ENCODE results near the gene IFT80. TPM values are rescaled to one million over a fixed set of nuclear protein-coding genes. Genes with fewer than 3 reads are reported as not detected.

The IFT80 gene
- total and polyA plus RNA-seq, 10 of the 15 experiments (the other 5 are each of a cell fraction or from before 2014, with no cell fraction given) = 6.5 to 21.5 (median 14.1) TPM

- Histone ChIP-seq H3K4me3 (no peak overlapping the region), H3K4me2 (ENCODE audit: control insufficient read depth, insufficient read depth) (no peak overlapping the region), H4K20me1 (ENCODE audit: control insufficient read depth, insufficient read depth) (no peaks in the 10 kb centered on the region), H3K27ac (ENCODE audit: control insufficient read depth, insufficient read depth) (no peak overlapping the region), H2AFZ (ENCODE audit: control insufficient read depth, low read depth, low read length) (no peak overlapping the region), H3K27me3 (replicated peaks in 1 of 2; ENCODE audit: control insufficient read depth in 2 of 2, insufficient read depth in 2 of 2, low read length in 1 of 2) (no peaks in the 10 kb centered on the region), H3K4me1 (ENCODE audit: control insufficient read depth, insufficient read depth, low read length) (no peaks in the 10 kb centered on the region), H3K79me2 (ENCODE audit: control insufficient read depth, insufficient read depth, low read length) (no peaks in the 10 kb centered on the region), H3K9ac (ENCODE audit: control insufficient read depth, insufficient read depth, low read length) (no peak overlapping the region), H3K36me3 (ENCODE audit: control insufficient read depth in 2 of 2, insufficient read depth in 2 of 2, low read length in 1 of 2) (peaks cover 0 to 4% of the 10 kb centered on the region in 2 experiments; a peak in 1 of 4 replicates), H3K9me3 (replicated peaks; ENCODE audit: control insufficient read depth, insufficient read depth, low read length) (no peaks in the 10 kb centered on the region)
- ChIA-PET POLR2A (interaction anchor here (1.1 to 1.4 kb wide), 2 partner anchors 9 to 18 kb away, joined by 3 read pairs; partner anchors contain the start of genes IFT80 and SMC4), RAD21 (ENCODE audit: unreplicated experiment) (no interaction called here), SMC1A (ENCODE audit: uncharacterized antibody, unreplicated experiment) (interaction anchor here (0.7 to 2.5 kb wide), 5 partner anchors 9 to 104 kb away, joined by 3 to 11 read pairs (median 5); no protein-coding TSS in a partner anchor), CTCF (interaction anchor here (1.0 to 2.2 kb wide), 3 partner anchors 9 to 16 kb away, joined by 3 to 10 read pairs (median 3); no protein-coding TSS in a partner anchor)
- no peak for DNase-seq (ENCODE audit: low read depth, low spot score)
- intact Hi-C loops (cut with micrococcal nuclease; ENCODE audit: unreplicated experiment) = no loop called here
- no peak for FAIRE-seq
- in situ Hi-C loops (cut with MboI) = no loop called here
- 100% methylated on average over 1 of the region's 1 CpG for WGBS (ENCODE audit: insufficient coverage, insufficient replicate concordance, low lambda C conversion rate, missing lambda C conversion rate)
- BruUV-seq (replicated peaks) = no TSS peak
- no peak for TF ChIP-seq HDGF (IDR thresholded peaks at IDR 0.05)
- no peak for TF ChIP-seq E2F8 (IDR thresholded peaks at IDR 0.05; ENCODE audit: low read depth, partially characterized antibody)
- TF ChIP-seq CHD4 (IDR thresholded peaks at IDR 0.05) = no peak
- no peak for TF ChIP-seq ZBTB11 (CRISPR knock-in tag; IDR thresholded peaks at IDR 0.05)
- TF ChIP-seq KAT2A (conservative IDR thresholded peaks at IDR 0.05; ENCODE audit: control insufficient read depth, low read depth, low read length) = no peak
- TF ChIP-seq STAT3 (IDR thresholded peaks at IDR 0.05; ENCODE audit: low read depth, low read length) = no peak
- no peak for TF ChIP-seq ZNF217 (IDR thresholded peaks at IDR 0.05)
- no peak for TF ChIP-seq HDAC2 (IDR thresholded peaks at IDR 0.05)
- TF ChIP-seq SREBF2 (IDR thresholded peaks at IDR 0.05; ENCODE audit: low read length) = no peak
- ATAC-seq = no peak
Measured at GRCh38 chr3:160381470-160381869, 17.6 kb downstream of the IFT80 start.

Data from GM12878 (cell line).